WERI-Rb-1 (cell line): ENCODE results near the gene ZNF532.

Source experiments
- DNase-seq: peaks from one replicate; pipeline ENCODE4 v3.0.0-alpha.2; 2020
- H3K27ac ChIP-seq: fragments of 250-450 bp; sonication (Bioruptor Pico); 2 replicates; pipeline ENCODE4 v1.5.1; 2020; ENCODE audit warnings: mild to moderate bottlenecking, moderate library complexity
- H3K27me3 ChIP-seq: fragments of 250-450 bp; sonication (Bioruptor Pico); 2 replicates; pipeline ENCODE4 v1.5.1; 2021; ENCODE audit warnings: mild to moderate bottlenecking, low read depth, moderate library complexity; ENCODE audit not compliant: insufficient read depth, severe bottlenecking
- H3K36me3 ChIP-seq: fragments of 250-450 bp; sonication (Bioruptor Pico); 2 replicates; pipeline ENCODE4 v1.5.1; 2020; ENCODE audit warnings: mild to moderate bottlenecking, moderate library complexity
- H3K4me3 ChIP-seq: 2 replicates; pipeline ENCODE4 v1.5.1; 2011; ENCODE audit warnings: low read depth, mild to moderate bottlenecking, control low read depth, low read length
- H3K9me3 ChIP-seq: fragments of 250-450 bp; sonication (Bioruptor Pico); 2 replicates; pipeline ENCODE4 v1.5.1; 2021; ENCODE audit warnings: mild to moderate bottlenecking, moderate library complexity; ENCODE audit not compliant: severe bottlenecking
- TF ChIP-seq, protein P1 (sequence below): IDR thresholded peaks from 2 replicates; pipeline ENCODE4 v1.5.1; 2011; ENCODE audit warnings: low read depth, mild to moderate bottlenecking, control low read depth, inconsistent platforms, low read length

Gene ZNF532

DNA sequence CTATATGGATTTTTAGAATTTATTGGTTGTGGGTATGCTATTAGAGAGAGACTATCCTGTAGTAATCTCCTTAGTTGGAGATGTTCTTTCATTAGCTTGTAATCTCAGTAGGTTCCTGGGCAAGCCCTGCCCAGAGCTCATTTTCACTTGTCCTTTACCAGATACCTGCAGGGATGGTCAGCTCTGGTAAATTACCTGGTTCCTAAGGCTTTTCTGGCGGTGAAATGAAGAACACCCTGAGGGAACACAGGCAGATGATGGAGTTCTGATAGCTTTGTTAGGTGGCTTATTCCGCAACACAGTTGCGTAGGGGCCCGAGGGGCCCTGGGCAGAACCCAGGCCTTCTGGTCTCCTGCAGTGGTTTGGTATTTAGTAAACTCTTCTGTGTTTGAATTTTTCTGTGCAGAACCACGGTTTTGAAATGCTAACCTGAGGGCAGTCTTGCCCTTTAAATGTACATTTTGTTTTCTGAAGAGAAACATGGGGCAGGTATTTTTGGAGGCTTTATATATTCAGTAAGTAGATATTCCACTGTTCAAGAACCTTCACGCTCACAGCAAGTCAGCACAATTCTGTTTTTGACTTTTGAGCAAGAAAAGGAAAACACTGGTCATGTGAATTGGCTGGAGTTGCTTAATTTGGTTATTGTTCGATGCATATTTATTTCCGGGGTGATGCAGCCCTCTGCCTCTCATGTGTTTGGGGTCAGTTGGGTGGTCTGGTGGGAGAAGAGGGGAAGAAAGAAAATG, 22.4 kb downstream of the ZNF532 start:
- no peaks in the 10 kb centered on the region for H3K9me3 ChIP-seq
- H3K4me3 ChIP-seq = no peak overlapping the region
- TF ChIP-seq, protein P1, sequence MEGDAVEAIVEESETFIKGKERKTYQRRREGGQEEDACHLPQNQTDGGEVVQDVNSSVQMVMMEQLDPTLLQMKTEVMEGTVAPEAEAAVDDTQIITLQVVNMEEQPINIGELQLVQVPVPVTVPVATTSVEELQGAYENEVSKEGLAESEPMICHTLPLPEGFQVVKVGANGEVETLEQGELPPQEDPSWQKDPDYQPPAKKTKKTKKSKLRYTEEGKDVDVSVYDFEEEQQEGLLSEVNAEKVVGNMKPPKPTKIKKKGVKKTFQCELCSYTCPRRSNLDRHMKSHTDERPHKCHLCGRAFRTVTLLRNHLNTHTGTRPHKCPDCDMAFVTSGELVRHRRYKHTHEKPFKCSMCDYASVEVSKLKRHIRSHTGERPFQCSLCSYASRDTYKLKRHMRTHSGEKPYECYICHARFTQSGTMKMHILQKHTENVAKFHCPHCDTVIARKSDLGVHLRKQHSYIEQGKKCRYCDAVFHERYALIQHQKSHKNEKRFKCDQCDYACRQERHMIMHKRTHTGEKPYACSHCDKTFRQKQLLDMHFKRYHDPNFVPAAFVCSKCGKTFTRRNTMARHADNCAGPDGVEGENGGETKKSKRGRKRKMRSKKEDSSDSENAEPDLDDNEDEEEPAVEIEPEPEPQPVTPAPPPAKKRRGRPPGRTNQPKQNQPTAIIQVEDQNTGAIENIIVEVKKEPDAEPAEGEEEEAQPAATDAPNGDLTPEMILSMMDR = no peak
- H3K27ac ChIP-seq = no peak overlapping the region
- no peaks in the 10 kb centered on the region for H3K27me3 ChIP-seq
- peaks cover 71% of the 10 kb centered on the region for H3K36me3 ChIP-seq
- no peak for DNase-seq

DNA sequence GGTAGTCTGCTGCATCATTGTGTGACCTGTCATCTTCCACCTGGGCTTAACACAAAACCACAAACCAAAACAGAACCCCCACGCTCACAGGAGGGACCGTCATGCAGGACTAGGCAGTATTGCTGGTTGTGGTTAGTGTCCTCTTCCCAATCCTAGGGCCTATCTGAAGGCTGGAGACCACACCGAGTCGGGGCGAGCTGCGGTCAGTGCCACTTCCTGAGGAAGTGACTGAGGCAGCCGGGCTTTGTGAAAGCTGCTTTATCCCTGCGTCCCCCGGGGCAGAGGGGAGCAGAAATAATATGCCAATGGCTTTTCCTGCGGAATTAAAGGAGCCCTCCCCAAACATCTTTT, 22.9 kb downstream of the ZNF532 start:
- Histone ChIP-seq H3K27me3 (no peaks in the 10 kb centered on the region), H3K9me3 (no peaks in the 10 kb centered on the region), H3K36me3 (peaks cover 71% of the 10 kb centered on the region), H3K27ac (0 out of 2 replicates have a peak overlapping the region, but pooled peaks have one; percentile 6), H3K4me3 (no peak overlapping the region)
- no peak for DNase-seq
- TF ChIP-seq, protein P1 = no peak

DNA sequence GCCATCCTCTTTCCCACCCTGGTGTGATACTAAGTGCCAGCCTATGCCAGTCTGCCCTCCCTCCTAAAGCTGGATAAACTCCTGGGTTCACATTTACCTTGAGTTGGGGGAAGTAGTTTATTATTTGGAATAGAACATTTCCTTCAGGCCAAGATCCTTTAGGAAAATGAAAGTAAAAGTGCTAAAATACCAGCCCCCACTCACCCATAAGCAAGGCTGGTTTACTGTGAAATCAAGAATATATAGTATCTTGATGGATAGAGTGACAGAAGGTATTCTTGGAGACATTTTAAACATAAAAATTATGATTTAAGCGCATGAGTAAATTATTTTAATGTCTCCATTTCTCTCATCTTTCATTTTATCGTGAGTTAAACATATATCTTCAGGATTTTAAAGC, 27.1 kb downstream of the ZNF532 start:
- no peak overlapping the region for H3K27ac ChIP-seq
- no peak overlapping the region for H3K4me3 ChIP-seq
- DNase-seq = no peak
- H3K9me3 ChIP-seq = no peaks in the 10 kb centered on the region
- peaks cover 51% of the 10 kb centered on the region for H3K36me3 ChIP-seq
- TF ChIP-seq, protein P1 = no peak
- no peaks in the 10 kb centered on the region for H3K27me3 ChIP-seq

DNA sequence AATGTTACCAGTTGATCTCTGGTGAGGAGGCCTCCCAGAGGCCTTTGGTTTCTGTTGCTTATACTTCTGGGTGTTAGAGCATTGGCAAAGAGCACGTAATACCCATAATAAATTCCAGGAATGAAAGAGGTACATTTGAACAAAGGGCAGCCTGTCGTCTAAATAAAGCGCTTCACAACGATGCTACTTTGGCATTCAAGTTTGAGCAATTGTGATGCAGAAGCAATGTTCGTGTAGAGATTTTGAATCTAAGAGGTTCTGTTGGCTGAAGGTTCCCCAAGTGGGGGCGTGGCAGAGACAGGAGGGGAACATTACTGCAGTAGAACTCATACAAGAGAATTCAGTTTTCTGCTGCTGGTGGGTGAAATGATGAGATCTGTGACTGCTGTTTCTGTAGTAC, 27.8 kb downstream of the ZNF532 start:
- Histone ChIP-seq H3K27ac (no peak overlapping the region), H3K36me3 (peaks cover 48% of the 10 kb centered on the region), H3K4me3 (no peak overlapping the region), H3K9me3 (no peaks in the 10 kb centered on the region), H3K27me3 (no peaks in the 10 kb centered on the region)
- TF ChIP-seq, protein P1 = no peak
- no peak for DNase-seq

DNA sequence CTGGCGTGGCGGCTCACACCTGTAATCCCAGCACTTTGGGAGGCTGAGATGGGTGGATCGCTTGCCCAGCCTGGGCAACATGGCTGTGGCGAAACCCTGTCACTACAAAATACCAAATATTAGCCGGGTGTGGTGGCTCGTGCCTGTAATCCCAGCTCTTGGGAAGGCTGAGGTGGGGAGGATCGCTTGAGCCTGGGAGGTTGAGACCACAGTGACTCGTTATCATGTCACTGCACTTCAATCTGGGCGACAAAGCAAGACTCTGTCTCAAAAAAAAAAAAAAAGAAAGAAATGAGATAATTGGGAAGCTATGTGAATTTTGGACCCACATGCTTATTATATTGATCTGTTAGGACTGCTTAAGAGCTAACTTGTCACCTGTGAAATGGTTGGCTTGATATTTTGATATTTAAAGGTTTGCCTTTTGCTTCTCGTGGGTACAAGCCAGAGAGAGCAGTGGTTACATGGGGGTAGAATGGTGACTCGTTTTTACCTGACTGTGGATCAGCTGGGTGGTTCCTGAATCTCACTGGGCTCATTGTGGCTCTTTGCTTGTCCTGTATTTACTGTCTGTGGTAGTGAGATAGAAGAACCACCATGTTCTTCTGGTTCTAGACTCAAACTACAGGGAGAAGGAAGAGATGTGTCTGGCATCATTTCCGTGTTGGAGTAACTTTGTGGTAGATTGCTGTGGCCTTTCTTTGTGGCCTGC, 28.9 kb downstream of the ZNF532 start:
- DNase-seq = no peak
- H3K27ac ChIP-seq = no peak overlapping the region
- no peaks in the 10 kb centered on the region for H3K9me3 ChIP-seq
- no peak overlapping the region for H3K4me3 ChIP-seq
- TF ChIP-seq, protein P1 = no peak
- no peaks in the 10 kb centered on the region for H3K27me3 ChIP-seq
- H3K36me3 ChIP-seq = peaks cover 49% of the 10 kb centered on the region
